Fibroblast of lung (primary cell): ENCODE data around the gene TMEM215. TPM values are rescaled to one million over a fixed set of nuclear protein-coding genes. Genes with fewer than 3 reads are reported as not detected.

Experiments
- DNase-seq, 2 donors: peaks; one replicate each; pipeline versions ENCODE4 v3.0.0 to v3.0.0-alpha.2; 2010; ENCODE audit warnings: low read depth in 2 of 2
- H2AFZ ChIP-seq: 2 replicates; pipeline ENCODE4 v1.5.1; 2012; ENCODE audit warnings: low read length, control low read depth, inconsistent platforms
- H3K27ac ChIP-seq: 2 replicates; pipeline ENCODE4 v1.5.1; 2011; ENCODE audit warnings: low read length, control low read depth; ENCODE audit not compliant: insufficient read depth
- H3K27me3 ChIP-seq: 2 replicates; pipeline ENCODE4 v1.5.1; 2011; ENCODE audit warnings: mild to moderate bottlenecking, low read length; ENCODE audit not compliant: control insufficient read depth, insufficient read depth
- H3K36me3 ChIP-seq: 2 replicates; pipeline ENCODE4 v1.5.1; 2011; ENCODE audit warnings: low read length; ENCODE audit not compliant: control insufficient read depth, insufficient read depth
- H3K4me1 ChIP-seq: 2 replicates; pipeline ENCODE4 v1.5.1; 2011; ENCODE audit warnings: low read length; ENCODE audit not compliant: control insufficient read depth, insufficient read depth; ENCODE audit errors: extremely low read depth
- H3K4me2 ChIP-seq: 2 replicates; pipeline ENCODE4 v1.5.1; 2011; ENCODE audit warnings: low read length, control low read depth; ENCODE audit not compliant: insufficient read depth; ENCODE audit errors: extremely low read depth
- H3K4me3 ChIP-seq, 4 experiments: fragments of 200-600 bp in 1 of 4; sonication (generic) in 1 of 4; replicated peaks in 1 of 4; 2 replicates each; pipeline ENCODE4 v1.5.1; 2011 to 2016; ENCODE audit warnings: low read length in 4 of 4, low read depth in 3 of 4, mild to moderate bottlenecking in 3 of 4, control low read depth in 2 of 4, inconsistent platforms in 1 of 4, mixed read lengths in 1 of 4; ENCODE audit not compliant: insufficient read depth in 1 of 4; ENCODE audit errors: control extremely low read depth in 1 of 4
- H3K79me2 ChIP-seq: 2 replicates; pipeline ENCODE4 v1.5.1; 2012; ENCODE audit warnings: mild to moderate bottlenecking, low read length, inconsistent platforms; ENCODE audit not compliant: control insufficient read depth, insufficient read depth
- H3K9ac ChIP-seq: 2 replicates; pipeline ENCODE4 v1.5.1; 2011; ENCODE audit warnings: mild to moderate bottlenecking, low read length, control low read depth; ENCODE audit not compliant: insufficient read depth
- H3K9me3 ChIP-seq: 2 replicates; pipeline ENCODE4 v1.5.1; 2012; ENCODE audit warnings: low read depth, low read length; ENCODE audit not compliant: control insufficient read depth, insufficient read depth
- H4K20me1 ChIP-seq: 2 replicates; pipeline ENCODE4 v1.5.1; 2011; ENCODE audit warnings: low read length; ENCODE audit not compliant: control insufficient read depth, insufficient read depth; ENCODE audit errors: extremely low read depth
- EZH2 ChIP-seq: IDR thresholded peaks from 2 replicates; pipeline ENCODE4 v1.5.1; 2012; ENCODE audit warnings: low read length, control low read depth, mild to moderate bottlenecking; ENCODE audit errors: missing control alignments
- polyA plus RNA-seq, 2 donors: library from polyadenylated mRNA; depleted of rRNA in 1 of 2; stranded (reverse) in 1 of 2; unstranded in 1 of 2; fragments of >200 nt; gene quantifications; 2 replicates each; pipeline ENCODE4 v1.2.1, GENCODE V29; 2011 to 2012; ENCODE audit warnings: missing spikeins in 1 of 2
- total RNA-seq: library from RNA; depleted of rRNA; stranded (reverse); fragments of >200 nt; gene quantifications from 2 replicates; pipeline ENCODE4 v1.2.1, GENCODE V29; 2014
- TF ChIP-seq, protein P1 (sequence below), 2 donors: IDR thresholded peaks in 1 of 2; conservative IDR thresholded peaks in 1 of 2; 1 replicate in 1 of 2; 2 replicates in 1 of 2; pipeline ENCODE4 v1.5.1; 2011 to 2012; ENCODE audit warnings: low read length in 2 of 2, control low read depth in 1 of 2, inconsistent platforms in 1 of 2, low read depth in 1 of 2, mild to moderate bottlenecking in 1 of 2

The TMEM215 gene
- total and polyA plus RNA-seq, 2 donors (not counting 1 experiment from before 2014, with no cell fraction given): not detected

- H3K4me1 ChIP-seq: no peaks in the 10 kb centered on the region
These were observed 8.1 kb upstream of the TMEM215 start for GRCh38 chr9:32775283-32775682.

GRCh38 chr9:32776201-32776600 is 7.1 kb upstream of the TMEM215 start:
- DNase-seq: no peak
- no peak overlapping the region for H3K27ac ChIP-seq
- no peak overlapping the region for H3K4me2 ChIP-seq
- no peaks in the 10 kb centered on the region for H3K36me3 ChIP-seq
- no peak overlapping the region for H2AFZ ChIP-seq
- H3K9ac ChIP-seq: no peak overlapping the region
- H3K9me3 ChIP-seq: no peaks in the 10 kb centered on the region
- H3K79me2 ChIP-seq: no peaks in the 10 kb centered on the region
- TF ChIP-seq EZH2: no peak
- TF ChIP-seq, protein P1, sequence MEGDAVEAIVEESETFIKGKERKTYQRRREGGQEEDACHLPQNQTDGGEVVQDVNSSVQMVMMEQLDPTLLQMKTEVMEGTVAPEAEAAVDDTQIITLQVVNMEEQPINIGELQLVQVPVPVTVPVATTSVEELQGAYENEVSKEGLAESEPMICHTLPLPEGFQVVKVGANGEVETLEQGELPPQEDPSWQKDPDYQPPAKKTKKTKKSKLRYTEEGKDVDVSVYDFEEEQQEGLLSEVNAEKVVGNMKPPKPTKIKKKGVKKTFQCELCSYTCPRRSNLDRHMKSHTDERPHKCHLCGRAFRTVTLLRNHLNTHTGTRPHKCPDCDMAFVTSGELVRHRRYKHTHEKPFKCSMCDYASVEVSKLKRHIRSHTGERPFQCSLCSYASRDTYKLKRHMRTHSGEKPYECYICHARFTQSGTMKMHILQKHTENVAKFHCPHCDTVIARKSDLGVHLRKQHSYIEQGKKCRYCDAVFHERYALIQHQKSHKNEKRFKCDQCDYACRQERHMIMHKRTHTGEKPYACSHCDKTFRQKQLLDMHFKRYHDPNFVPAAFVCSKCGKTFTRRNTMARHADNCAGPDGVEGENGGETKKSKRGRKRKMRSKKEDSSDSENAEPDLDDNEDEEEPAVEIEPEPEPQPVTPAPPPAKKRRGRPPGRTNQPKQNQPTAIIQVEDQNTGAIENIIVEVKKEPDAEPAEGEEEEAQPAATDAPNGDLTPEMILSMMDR (conservative IDR thresholded peaks at IDR 0.05 in 1 of 2, IDR thresholded peaks at IDR 0.05 in 1 of 2; ENCODE audit: low read depth in 1 of 2, low read length in 2 of 2): no peak
- H4K20me1 ChIP-seq: no peaks in the 10 kb centered on the region
- H3K4me3 ChIP-seq: no peak overlapping the region
- no peaks in the 10 kb centered on the region for H3K4me1 ChIP-seq
- H3K27me3 ChIP-seq: no peaks in the 10 kb centered on the region

More at GRCh38 chr9:32775283-32775682, 8.1 kb upstream of the TMEM215 start:
- H3K27me3 ChIP-seq: no peaks in the 10 kb centered on the region
- H2AFZ ChIP-seq: no peak overlapping the region
- no peak for DNase-seq
- H3K4me3 ChIP-seq: no peak overlapping the region
- H3K27ac ChIP-seq: no peak overlapping the region
- H3K4me2 ChIP-seq: no peak overlapping the region
- TF ChIP-seq, protein P1 (conservative IDR thresholded peaks at IDR 0.05 in 1 of 2, IDR thresholded peaks at IDR 0.05 in 1 of 2; ENCODE audit: low read depth in 1 of 2, low read length in 2 of 2): no peak
- TF ChIP-seq EZH2: no peak
- no peaks in the 10 kb centered on the region for H3K79me2 ChIP-seq
- H3K9me3 ChIP-seq: no peaks in the 10 kb centered on the region
- no peak overlapping the region for H3K9ac ChIP-seq
- no peaks in the 10 kb centered on the region for H4K20me1 ChIP-seq
- no peaks in the 10 kb centered on the region for H3K36me3 ChIP-seq

- Histone ChIP-seq H3K4me2 (no peak overlapping the region), H3K4me3 (no peak overlapping the region), H3K27me3 (peaks cover 20% of the 10 kb centered on the region), H3K36me3 (no peaks in the 10 kb centered on the region), H2AFZ (no peak overlapping the region), H3K4me1 (no peaks in the 10 kb centered on the region), H3K9ac (no peak overlapping the region), H3K9me3 (no peaks in the 10 kb centered on the region), H3K79me2 (no peaks in the 10 kb centered on the region), H3K27ac (no peak overlapping the region), H4K20me1 (no peaks in the 10 kb centered on the region)
- TF ChIP-seq, protein P1 (conservative IDR thresholded peaks at IDR 0.05 in 1 of 2, IDR thresholded peaks at IDR 0.05 in 1 of 2; ENCODE audit: low read depth in 1 of 2, low read length in 2 of 2): no peak
- peak; percentile 9 for TF ChIP-seq EZH2
- no peak for DNase-seq
These were observed 718 bp upstream of the TMEM215 start for GRCh38 chr9:32782476-32783167.
